NCI-H1930 (cell line): ENCODE data around the gene MUTYH.

Experiments
- DNase-seq, 2 experiments: peaks; one replicate each; lab custom pipeline; 2025; lab: John Stamatoyannopoulos, UW

MUTYH gene

GRCh38 chr1:45348966-45349677 is 8.9 kb upstream of the MUTYH start:
- DNase-seq = no peak

DNA sequence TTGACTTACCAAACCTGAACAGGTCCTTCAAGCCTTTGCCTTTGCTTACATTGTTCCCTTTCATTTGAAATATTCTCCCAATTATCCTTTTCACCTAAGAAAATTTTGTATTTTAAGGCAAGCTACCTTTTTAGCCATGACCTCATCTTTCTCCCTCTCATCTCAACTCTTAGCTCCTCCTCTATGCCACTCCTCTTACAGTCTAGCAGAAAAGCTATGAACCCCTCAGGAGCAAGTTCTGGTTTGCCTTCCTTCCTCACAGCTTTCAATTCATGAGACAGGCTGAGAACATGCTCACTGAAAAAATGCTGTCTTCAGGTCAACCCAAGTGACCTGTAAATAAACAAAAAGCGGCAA is 8.3 kb upstream of the MUTYH start:
- DNase-seq = no peak

- no peak for DNase-seq
Observed at GRCh38 chr1:45348020-45348419, 7.8 kb upstream of the MUTYH start.

DNA sequence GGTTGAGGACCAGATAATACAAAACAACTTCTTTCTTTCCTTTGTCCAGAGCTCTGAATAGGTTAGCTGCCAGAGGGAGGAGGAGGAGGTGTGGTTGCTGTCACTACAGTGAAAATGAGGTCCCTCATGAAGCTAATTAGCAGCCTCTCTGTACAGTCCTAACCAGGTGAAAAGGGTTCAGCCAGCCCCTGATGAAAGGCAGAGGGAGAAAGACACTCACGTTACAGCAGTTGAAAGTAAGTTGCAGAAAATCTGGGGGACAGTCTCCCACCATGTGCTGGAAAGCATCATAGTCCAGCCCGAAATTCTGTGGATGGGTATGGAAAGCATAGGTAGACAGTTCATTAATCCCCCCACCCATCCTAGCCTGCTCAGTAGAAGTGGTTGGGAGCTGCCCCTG is 6.2 kb upstream of the MUTYH start:
- DNase-seq = no peak

DNA sequence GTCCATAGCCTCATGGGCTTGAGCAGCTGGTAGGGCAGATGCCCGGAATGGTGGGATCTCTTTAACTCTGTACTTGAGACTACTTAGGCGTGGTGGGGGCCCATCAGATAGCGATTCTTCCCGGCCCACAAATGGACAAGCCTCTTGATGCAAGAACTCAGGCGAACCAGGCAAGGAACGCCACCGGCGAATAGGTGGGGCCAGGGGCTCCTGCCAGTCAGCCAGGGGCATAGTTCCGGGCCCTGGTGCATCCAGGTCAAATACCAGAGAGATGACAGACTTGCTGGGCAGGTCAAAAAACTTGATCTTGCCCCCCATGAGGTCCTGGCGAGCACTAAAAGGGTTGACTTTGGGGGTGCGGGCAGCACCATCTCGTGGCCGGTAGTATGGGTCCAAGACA is 4.8 kb upstream of the MUTYH start:
- DNase-seq = no peak

DNA sequence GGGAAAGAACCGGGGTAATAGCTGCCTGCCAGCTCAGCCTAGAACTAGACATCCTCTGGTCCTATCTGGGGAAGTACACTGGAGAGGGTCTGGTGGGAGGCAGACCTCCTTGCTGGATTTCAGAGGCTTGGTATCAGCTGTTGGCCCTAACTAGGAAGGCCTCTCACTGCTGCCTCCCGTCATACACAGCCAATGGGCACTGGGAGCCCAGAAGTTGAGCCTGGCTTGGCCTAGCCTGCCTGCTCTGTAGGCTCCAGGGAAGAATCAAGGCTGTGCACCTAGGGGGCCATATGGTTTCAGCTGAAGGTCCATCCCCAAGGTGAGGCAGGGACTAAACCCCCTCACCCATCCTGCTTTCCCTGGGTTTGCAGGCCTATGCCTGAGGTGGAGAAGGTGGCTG is 4.3 kb upstream of the MUTYH start:
- no peak for DNase-seq

- DNase-seq = no peak
Observed at GRCh38 chr1:45340816-45341466, 701 bp upstream of the MUTYH start.

DNA sequence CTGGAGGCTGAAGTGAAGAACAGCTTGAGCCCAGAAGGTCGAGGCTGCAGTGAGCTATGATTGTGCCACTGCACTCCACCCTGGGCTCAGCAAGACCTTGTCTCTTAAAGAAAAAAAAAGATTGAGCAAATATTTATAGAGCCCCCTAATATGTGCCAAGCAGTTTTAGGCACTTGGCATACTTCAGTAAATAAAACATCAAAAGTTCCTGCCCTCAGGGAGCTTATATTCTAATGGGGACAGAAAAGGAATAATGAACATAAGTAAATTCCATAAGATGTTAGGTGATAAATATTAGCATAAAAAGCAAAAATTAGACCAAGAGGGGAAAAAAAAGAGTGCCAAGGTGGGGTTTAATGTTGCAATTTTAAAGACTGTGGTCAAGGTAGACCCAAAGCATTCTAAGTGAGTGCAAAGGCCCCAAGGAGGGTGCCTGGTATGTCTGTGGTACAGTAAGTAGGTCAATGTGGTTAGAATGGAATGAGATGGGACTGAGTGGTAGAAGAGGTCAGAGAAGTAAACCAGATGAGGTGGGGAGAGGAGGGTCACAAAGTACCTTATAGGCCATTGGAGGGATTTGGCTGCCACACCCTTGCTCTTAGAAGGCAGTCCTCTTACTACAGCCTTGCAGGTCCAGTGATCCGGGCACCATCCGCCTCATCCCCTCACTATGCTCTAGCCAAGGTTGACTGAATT is 2.5 kb downstream of the MUTYH start:
- DNase-seq = no peak

DNA sequence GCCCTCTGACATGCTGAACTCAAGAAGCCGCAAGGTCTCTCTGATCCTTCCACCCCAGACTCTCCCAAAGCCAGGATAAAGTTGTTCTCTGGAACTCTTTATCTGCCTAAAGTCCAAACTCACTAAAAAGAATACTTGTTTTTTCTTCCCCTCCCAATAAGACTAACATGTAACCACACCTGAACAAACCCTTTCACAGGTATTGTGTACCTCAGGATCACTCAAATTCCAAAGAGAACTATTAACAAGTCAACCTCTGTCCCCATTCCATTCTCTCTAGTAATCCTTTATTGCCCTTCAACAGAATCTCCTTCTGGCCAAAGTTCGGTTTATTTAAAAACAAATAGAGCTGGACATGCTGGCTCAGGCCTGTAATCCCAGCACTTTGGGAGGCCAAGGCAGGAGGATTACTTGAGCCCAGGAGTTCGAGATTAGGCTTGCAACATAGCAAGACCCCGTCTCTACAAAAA is 4.3 kb downstream of the MUTYH start:
- DNase-seq = no peak

DNA sequence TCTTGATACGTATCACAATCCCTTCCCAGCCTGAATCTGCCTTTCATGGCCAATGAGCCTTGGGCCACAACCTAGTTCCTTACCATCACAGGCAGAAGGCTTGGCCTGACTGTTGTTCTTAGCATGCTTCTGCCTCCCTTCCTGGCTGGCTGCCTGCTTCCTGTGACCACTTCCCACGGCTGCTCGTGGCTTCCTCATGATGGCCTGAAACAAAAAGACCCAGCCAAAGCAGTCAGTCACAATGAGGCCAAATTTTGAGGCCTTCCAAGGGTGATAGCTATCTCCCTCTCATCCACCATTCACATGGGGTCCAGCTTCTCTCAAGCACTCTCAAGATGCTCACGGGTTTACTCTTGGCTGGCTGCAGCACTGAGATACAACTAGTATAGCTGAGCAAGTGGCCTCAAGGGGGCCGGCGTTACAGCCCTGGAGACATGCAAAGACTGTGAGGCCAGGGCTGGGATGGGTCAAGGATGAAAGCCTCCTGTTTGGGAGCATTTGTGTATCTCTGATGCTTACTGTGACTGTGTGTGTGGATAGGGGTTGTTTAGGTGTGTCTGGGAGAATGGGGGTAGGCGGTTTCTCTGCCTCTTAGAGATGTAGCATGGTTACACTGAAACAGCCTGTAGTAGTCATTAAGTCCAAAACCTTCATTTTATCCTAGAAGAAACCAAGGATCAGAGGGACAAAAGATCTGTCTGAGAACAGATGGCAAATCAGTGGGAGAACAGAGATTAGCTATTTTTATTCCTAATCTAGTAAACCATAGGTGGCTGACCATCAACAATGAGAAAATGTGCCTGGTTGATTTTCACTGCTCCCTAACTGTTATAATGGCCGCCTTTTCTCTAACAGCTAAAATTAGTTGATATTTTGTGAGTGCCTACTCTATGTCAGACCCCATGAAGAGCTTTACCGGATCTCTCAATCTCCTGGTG is 5.7 kb downstream of the MUTYH start:
- DNase-seq = no peak

- no peak for DNase-seq
Observed at GRCh38 chr1:45332346-45332720, 7.9 kb downstream of the MUTYH start.

GRCh38 chr1:45331436-45332345 is 8.5 kb downstream of the MUTYH start:
- DNase-seq = no peak

GRCh38 chr1:45329445-45329844 is 10.8 kb downstream of the MUTYH start:
- no peak for DNase-seq

GRCh38 chr1:45328680-45329079 is 11.6 kb downstream of the MUTYH start:
- no peak for DNase-seq

DNA sequence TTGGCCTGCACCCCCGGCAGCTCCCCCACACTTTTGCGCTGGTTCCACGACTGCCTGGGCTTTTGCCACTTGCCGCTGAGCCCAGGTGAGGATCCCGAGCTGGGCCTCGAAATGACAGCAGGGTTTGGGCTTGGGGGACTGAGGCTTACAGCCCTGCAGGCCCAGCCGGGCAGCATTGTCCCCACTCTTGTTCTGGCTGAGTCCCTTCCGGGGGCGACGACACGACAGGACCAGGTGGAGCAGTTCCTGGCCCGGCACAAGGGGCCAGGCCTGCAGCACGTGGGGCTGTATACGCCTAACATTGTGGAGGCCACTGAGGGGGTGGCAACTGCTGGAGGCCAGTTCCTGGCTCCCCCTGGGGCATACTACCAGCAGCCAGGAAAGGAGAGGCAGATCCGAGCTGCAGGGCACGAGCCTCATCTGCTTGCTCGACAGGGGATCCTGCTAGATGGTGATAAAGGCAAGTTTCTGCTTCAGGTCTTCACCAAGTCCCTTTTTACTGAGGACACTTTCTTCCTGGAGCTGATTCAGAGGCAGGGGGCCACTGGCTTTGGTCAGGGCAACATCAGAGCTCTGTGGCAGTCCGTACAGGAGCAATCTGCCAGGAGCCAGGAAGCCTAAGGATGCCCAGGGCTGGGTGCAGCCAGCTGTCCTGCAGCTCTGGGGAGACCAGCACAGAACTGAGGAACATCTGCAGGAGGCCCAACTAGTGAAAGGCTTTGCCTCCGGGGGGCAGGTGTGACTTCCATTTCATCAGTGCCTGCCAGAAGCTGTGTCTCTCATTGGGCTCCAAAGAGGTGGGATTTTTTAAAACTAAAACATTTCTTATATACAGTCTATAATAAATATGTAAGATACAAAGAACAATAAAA is 12.4 kb downstream of the MUTYH start:
- DNase-seq = no peak

GRCh38 chr1:45326627-45327623 is 13.3 kb downstream of the MUTYH start, which contains the start of gene HPDL:
TSS of gene HPDL (plus strand) at chr1:45326895. CDS start at chr1:45327149, 254 bp downstream.
- DNase-seq = no peak

GRCh38 chr1:45325851-45326506 is 14.3 kb downstream of the MUTYH start:
- DNase-seq = no peak

DNA sequence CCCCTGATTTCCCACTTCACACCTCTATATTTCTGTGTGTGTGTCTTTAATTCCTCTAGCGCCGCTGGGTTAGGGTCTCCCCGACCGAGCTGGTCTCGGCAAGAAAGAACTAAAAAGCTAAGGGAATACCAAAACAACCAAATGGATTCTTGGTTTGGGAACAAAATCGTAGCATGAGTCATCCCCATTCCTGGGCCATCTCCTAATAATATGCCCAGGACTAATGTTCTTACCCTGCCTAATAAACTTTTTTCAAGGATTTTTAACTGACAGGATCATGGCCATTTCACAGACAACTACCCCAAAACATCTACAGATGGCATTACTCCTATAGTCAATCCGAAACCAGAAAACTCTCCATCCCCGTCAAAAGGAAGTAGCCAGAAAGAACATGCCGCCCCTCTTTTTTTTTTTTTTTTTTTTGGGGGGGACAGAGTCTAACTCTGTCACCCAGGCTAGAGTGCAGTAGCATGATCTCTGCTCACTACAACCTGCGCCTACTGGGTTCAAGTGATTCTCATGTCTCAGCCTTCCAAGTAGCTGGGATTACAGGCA is 17.7 kb downstream of the MUTYH start:
- DNase-seq = no peak
